HCT116 (cell line): ENCODE data around the gene C1S. TPM values are rescaled to one million over a fixed set of nuclear protein-coding genes. Genes with fewer than 3 reads are reported as not detected.

Source experiments
- ATAC-seq: fragments of 200-7000 bp; cut with Tn5 transposase; 2 replicates; pipeline ENCODE4 v1.9.1; 2020; ENCODE audit warnings: mild to moderate bottlenecking, moderate library complexity
- BruUV-seq: library from RNA; stranded (reverse); fragments of 400-500 nt; replicated peaks from 2 replicates; lab custom pipeline; 2021; lab: Mats Ljungman, UMichigan
- CTCF ChIA-PET: fragments of 300-600 bp; sonication (Branson Sonifier 250); formaldehyde crosslinking; loops from one replicate; lab custom pipeline; 2021; ENCODE audit warnings: antibody characterized with exemption; lab: Charles Lee
- POLR2A ChIA-PET: fragments of 300-600, 350-600 bp; sonication (Branson Sonifier 250); formaldehyde crosslinking; loops from one replicate; lab custom pipeline; 2021; ENCODE audit warnings: antibody characterized with exemption; lab: Charles Lee
- RAD21 ChIA-PET, 2 experiments: fragments of 300-600 bp; sonication (Branson Sonifier 250); formaldehyde crosslinking; loops; one replicate each; lab custom pipeline; 2023; ENCODE audit warnings: low total read pairs in 2 of 2; ENCODE audit not compliant: uncharacterized antibody in 2 of 2, unreplicated experiment in 2 of 2, low non-redundant PET in 1 of 2; lab: Charles Lee
- DNase-seq: peaks from one replicate; pipeline ENCODE4 v3.0.0-alpha.2; 2010; ENCODE audit warnings: low read depth, low spot score
- H2AFZ ChIP-seq: fragments of 200-600 bp; shearing (Covaris generic), sonication (generic); 2 replicates; pipeline ENCODE4 v1.6.1; 2017; ENCODE audit warnings: low read depth, mixed run types, mixed read lengths, antibody characterized with exemption, low read length; ENCODE audit not compliant: poor library complexity, severe bottlenecking
- H3K27ac ChIP-seq: 2 replicates; pipeline ENCODE4 v1.5.1; 2012; ENCODE audit warnings: low read depth, low read length
- H3K27me3 ChIP-seq: fragments of 200-600 bp; sonication (generic); 2 replicates; pipeline ENCODE4 v1.6.1; 2016; ENCODE audit warnings: mixed run types, low read length, mixed read lengths; ENCODE audit not compliant: insufficient read depth
- H3K36me3 ChIP-seq, 2 experiments: fragments of 200-500 bp in 1 of 2; fragments of 200-600 bp in 1 of 2; sonication (Bioruptor generic) in 1 of 2; sonication (generic) in 1 of 2; 2 replicates each; pipeline versions ENCODE4 v1.5.1 to v1.6.1; 2014 to 2016; ENCODE audit warnings: low read length in 2 of 2, inconsistent platforms in 1 of 2, mixed read lengths in 1 of 2, mixed run types in 1 of 2; ENCODE audit not compliant: insufficient read depth in 2 of 2, control insufficient read depth in 1 of 2
- H3K4me1 ChIP-seq, 2 experiments: fragments of 200-600 bp in 1 of 2; sonication (generic) in 1 of 2; 2 replicates each; pipeline versions ENCODE4 v1.5.1 to v1.6.1; 2012 to 2017; ENCODE audit warnings: low read length in 2 of 2, inconsistent platforms in 1 of 2, mild to moderate bottlenecking in 1 of 2, mixed read lengths in 1 of 2, mixed run types in 1 of 2, moderate library complexity in 1 of 2; ENCODE audit not compliant: insufficient read depth in 2 of 2, control insufficient read depth in 1 of 2
- H3K4me2 ChIP-seq: fragments of 200-600 bp; sonication (generic); 2 replicates; pipeline ENCODE4 v1.6.1; 2017; ENCODE audit warnings: mixed run types, low read length, mixed read lengths
- H3K4me3 ChIP-seq, 2 experiments: fragments of 200-600 bp in 1 of 2; sonication (generic) in 1 of 2; replicated peaks in 1 of 2; 2 replicates each; pipeline ENCODE4 v1.5.1; 2011 to 2016; ENCODE audit warnings: low read length in 2 of 2, control low read depth in 1 of 2, low read depth in 1 of 2, mild to moderate bottlenecking in 1 of 2, mixed read lengths in 1 of 2, mixed run types in 1 of 2
- H3K79me2 ChIP-seq: fragments of 200-600 bp; sonication (generic); 2 replicates; pipeline ENCODE4 v1.6.1; 2017; ENCODE audit warnings: mild to moderate bottlenecking, mixed run types, low read length, moderate library complexity, mixed read lengths; ENCODE audit not compliant: insufficient read depth
- H3K9ac ChIP-seq: fragments of 200-600 bp; sonication (generic); 2 replicates; pipeline ENCODE4 v1.6.1; 2016; ENCODE audit warnings: low read length, mixed read lengths
- H3K9me2 ChIP-seq: fragments of 200-600 bp; sonication (generic), shearing (Covaris generic); 2 replicates; pipeline ENCODE4 v1.6.1; 2017; ENCODE audit warnings: mixed run types, mild to moderate bottlenecking, moderate library complexity; ENCODE audit not compliant: insufficient read depth
- H3K9me3 ChIP-seq, 2 experiments: fragments of 200-500 bp in 1 of 2; fragments of 200-600 bp in 1 of 2; sonication (Bioruptor generic) in 1 of 2; sonication (generic) in 1 of 2; 2 replicates each; pipeline ENCODE4 v1.6.1; 2014 to 2017; ENCODE audit warnings: low read length in 2 of 2, mixed read lengths in 2 of 2, inconsistent platforms in 1 of 2, low read depth in 1 of 2, mild to moderate bottlenecking in 1 of 2, mixed run types in 1 of 2, moderate library complexity in 1 of 2; ENCODE audit not compliant: control insufficient read depth in 1 of 2, insufficient read depth in 1 of 2
- H4K20me1 ChIP-seq: fragments of 200-600 bp; sonication (generic), shearing (Covaris generic); 2 replicates; pipeline ENCODE4 v1.6.1; 2017; ENCODE audit warnings: mixed run types, mild to moderate bottlenecking, moderate library complexity; ENCODE audit not compliant: insufficient read depth
- CBX3 ChIP-seq: IDR thresholded peaks from 2 replicates; pipeline ENCODE4 v1.6.1; 2012; ENCODE audit warnings: low read depth
- EGR1 ChIP-seq: IDR thresholded peaks from 2 replicates; pipeline ENCODE4 v1.6.1; 2012; ENCODE audit warnings: low read depth
- EZH2 ChIP-seq: fragments of 200-600 bp; sonication (generic); IDR thresholded peaks from 2 replicates; pipeline ENCODE4 v1.6.1; 2017; ENCODE audit warnings: antibody characterized with exemption, mixed run types
- POLR2A ChIP-seq: IDR thresholded peaks from 2 replicates; pipeline ENCODE4 v1.7.0; 2011; ENCODE audit warnings: borderline replicate concordance; ENCODE audit not compliant: insufficient read depth, insufficient read length; ENCODE audit errors: extremely low read depth
- SP1 ChIP-seq: IDR thresholded peaks from 2 replicates; pipeline ENCODE4 v1.6.1; 2012; ENCODE audit warnings: low read depth
- YY1 ChIP-seq: IDR thresholded peaks from 2 replicates; pipeline ENCODE4 v1.6.1; 2011; ENCODE audit warnings: low read length, low read depth, moderate library complexity, mild to moderate bottlenecking; ENCODE audit not compliant: insufficient replicate concordance; ENCODE audit errors: extremely low read depth
- ZFX ChIP-seq: fragments of 450-650 bp; IDR thresholded peaks from 2 replicates; pipeline ENCODE4 v1.6.1; 2017
- ZNF274 ChIP-seq: fragments of 200-500 bp; sonication (Bioruptor generic); IDR thresholded peaks from 2 replicates; pipeline ENCODE4 v1.6.1; 2014; ENCODE audit warnings: mild to moderate bottlenecking, low read depth, low read length, inconsistent platforms
- intact Hi-C: fragments of 100-400 bp; cut with micrococcal nuclease; formaldehyde crosslinking; loops from 2 replicates; pipeline ENCODE4 v1.10.0; 2022
- total RNA-seq: library from RNA; stranded (reverse); gene quantifications from one replicate; pipeline ENCODE4 v1.2.1, GENCODE V29; 2021; ENCODE audit not compliant: unreplicated experiment
- TF ChIP-seq, protein P1 (sequence below): IDR thresholded peaks from 2 replicates; pipeline ENCODE4 v1.6.1; 2011; ENCODE audit warnings: mild to moderate bottlenecking, low read length, moderate library complexity; ENCODE audit not compliant: insufficient replicate concordance; ENCODE audit errors: extremely low read depth
- TF ChIP-seq, protein P2 (sequence below): IDR thresholded peaks from 2 replicates; pipeline ENCODE4 v1.6.1; 2012; ENCODE audit warnings: low read depth

The C1S gene
- total RNA-seq, 1 experiment from 2014 or later = 2.4 TPM

DNA sequence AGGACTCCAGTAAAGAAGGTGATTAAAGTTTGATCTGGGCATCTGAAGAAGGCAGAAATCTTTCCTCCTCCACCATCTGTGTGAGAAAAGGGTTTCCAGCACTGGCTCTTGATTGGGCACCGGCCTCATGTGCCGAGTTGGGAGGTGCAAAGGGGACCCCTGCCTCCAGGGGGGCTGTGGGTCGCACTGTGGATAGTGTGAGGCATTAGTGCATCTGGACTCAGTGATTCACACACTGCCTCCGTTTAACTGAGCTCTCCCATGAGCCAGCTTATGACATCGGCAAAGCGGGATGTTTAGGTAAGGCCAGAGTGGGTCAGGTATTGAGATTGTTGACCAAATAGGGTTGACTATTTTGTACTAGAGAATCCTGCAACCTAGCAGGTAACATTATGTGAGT, 8.9 kb downstream of the C1S start:
- ChIA-PET CTCF (no interaction called here), RAD21 (no interaction called here), POLR2A (no interaction called here)
- H3K4me3 ChIP-seq = no peak overlapping the region
- no peaks in the 10 kb centered on the region for H3K9me2 ChIP-seq
- H3K79me2 ChIP-seq = no peaks in the 10 kb centered on the region
- no peaks in the 10 kb centered on the region for H3K27me3 ChIP-seq
- BruUV-seq = no TSS peak
- TF ChIP-seq, protein P1, sequence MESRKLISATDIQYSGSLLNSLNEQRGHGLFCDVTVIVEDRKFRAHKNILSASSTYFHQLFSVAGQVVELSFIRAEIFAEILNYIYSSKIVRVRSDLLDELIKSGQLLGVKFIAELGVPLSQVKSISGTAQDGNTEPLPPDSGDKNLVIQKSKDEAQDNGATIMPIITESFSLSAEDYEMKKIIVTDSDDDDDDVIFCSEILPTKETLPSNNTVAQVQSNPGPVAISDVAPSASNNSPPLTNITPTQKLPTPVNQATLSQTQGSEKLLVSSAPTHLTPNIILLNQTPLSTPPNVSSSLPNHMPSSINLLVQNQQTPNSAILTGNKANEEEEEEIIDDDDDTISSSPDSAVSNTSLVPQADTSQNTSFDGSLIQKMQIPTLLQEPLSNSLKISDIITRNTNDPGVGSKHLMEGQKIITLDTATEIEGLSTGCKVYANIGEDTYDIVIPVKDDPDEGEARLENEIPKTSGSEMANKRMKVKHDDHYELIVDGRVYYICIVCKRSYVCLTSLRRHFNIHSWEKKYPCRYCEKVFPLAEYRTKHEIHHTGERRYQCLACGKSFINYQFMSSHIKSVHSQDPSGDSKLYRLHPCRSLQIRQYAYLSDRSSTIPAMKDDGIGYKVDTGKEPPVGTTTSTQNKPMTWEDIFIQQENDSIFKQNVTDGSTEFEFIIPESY = no peak
- no peak for TF ChIP-seq ZNF274
- TF ChIP-seq YY1 = no peak
- TF ChIP-seq EZH2 = no peak
- no peak for TF ChIP-seq EGR1
- TF ChIP-seq, protein P2, sequence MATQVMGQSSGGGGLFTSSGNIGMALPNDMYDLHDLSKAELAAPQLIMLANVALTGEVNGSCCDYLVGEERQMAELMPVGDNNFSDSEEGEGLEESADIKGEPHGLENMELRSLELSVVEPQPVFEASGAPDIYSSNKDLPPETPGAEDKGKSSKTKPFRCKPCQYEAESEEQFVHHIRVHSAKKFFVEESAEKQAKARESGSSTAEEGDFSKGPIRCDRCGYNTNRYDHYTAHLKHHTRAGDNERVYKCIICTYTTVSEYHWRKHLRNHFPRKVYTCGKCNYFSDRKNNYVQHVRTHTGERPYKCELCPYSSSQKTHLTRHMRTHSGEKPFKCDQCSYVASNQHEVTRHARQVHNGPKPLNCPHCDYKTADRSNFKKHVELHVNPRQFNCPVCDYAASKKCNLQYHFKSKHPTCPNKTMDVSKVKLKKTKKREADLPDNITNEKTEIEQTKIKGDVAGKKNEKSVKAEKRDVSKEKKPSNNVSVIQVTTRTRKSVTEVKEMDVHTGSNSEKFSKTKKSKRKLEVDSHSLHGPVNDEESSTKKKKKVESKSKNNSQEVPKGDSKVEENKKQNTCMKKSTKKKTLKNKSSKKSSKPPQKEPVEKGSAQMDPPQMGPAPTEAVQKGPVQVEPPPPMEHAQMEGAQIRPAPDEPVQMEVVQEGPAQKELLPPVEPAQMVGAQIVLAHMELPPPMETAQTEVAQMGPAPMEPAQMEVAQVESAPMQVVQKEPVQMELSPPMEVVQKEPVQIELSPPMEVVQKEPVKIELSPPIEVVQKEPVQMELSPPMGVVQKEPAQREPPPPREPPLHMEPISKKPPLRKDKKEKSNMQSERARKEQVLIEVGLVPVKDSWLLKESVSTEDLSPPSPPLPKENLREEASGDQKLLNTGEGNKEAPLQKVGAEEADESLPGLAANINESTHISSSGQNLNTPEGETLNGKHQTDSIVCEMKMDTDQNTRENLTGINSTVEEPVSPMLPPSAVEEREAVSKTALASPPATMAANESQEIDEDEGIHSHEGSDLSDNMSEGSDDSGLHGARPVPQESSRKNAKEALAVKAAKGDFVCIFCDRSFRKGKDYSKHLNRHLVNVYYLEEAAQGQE = no peak
- no peak for TF ChIP-seq CBX3
- TF ChIP-seq ZFX = no peak
- TF ChIP-seq SP1 = no peak
- no peak for TF ChIP-seq POLR2A
- no peak overlapping the region for H3K9ac ChIP-seq
- DNase-seq (no peak), ATAC-seq (no peak)
- no peak overlapping the region for H3K27ac ChIP-seq
- no peak overlapping the region for H3K4me2 ChIP-seq
- H3K36me3 ChIP-seq = no peaks in the 10 kb centered on the region
- no peaks in the 10 kb centered on the region for H3K4me1 ChIP-seq
- H2AFZ ChIP-seq = no peak overlapping the region
- H4K20me1 ChIP-seq = no peaks in the 10 kb centered on the region
- H3K9me3 ChIP-seq = no peaks in the 10 kb centered on the region
- intact Hi-C loops = no loop called here
